HEK293T (cell line): Measurements from ENCODE around the gene BEND5.

ENCODE experiments used
- CTCF ChIA-PET: fragments of 350-600 bp; formaldehyde crosslinking; extraction: SDS; loops from one replicate; lab custom pipeline; 2021; ENCODE audit warnings: antibody characterized with exemption, inconsistent platforms; lab: Yijun Ruan, JAX
- POLR2A ChIA-PET: fragments of 350-600 bp; formaldehyde crosslinking; extraction: SDS; loops from one replicate; lab custom pipeline; 2020; ENCODE audit warnings: antibody characterized with exemption, inconsistent platforms; lab: Yijun Ruan, JAX
- DNase-seq: peaks from one replicate; pipeline ENCODE4 v3.0.0; 2012; ENCODE audit warnings: mixed read lengths; ENCODE audit errors: extremely low spot score
- ARNT ChIP-seq: fragments of 450-650 bp; IDR thresholded peaks from 2 replicates; pipeline ENCODE4 v1.6.1; 2017; ENCODE audit warnings: mild to moderate bottlenecking
- BHLHE40 ChIP-seq: fragments of 450-650 bp; IDR thresholded peaks from 2 replicates; pipeline ENCODE4 v1.6.1; 2016; ENCODE audit warnings: mild to moderate bottlenecking, moderate library complexity, borderline replicate concordance
- CTBP1 ChIP-seq: fragments of 450-650 bp; IDR thresholded peaks from 2 replicates; pipeline ENCODE4 v1.6.1; 2016; ENCODE audit warnings: borderline replicate concordance
- ELF4 ChIP-seq: fragments of 450-650 bp; IDR thresholded peaks from 2 replicates; pipeline ENCODE4 v1.6.1; 2017; ENCODE audit warnings: antibody characterized with exemption
- FOXA1 ChIP-seq: fragments of 450-650 bp; IDR thresholded peaks from 2 replicates; pipeline ENCODE4 v1.6.1; 2016; ENCODE audit warnings: mild to moderate bottlenecking
- FOXK2 ChIP-seq: fragments of 450-650 bp; IDR thresholded peaks from 2 replicates; pipeline ENCODE4 v1.6.1; 2016; ENCODE audit warnings: mild to moderate bottlenecking
- FOXM1 ChIP-seq: fragments of 450-650 bp; IDR thresholded peaks from 2 replicates; pipeline ENCODE4 v1.6.1; 2017; ENCODE audit warnings: mild to moderate bottlenecking, borderline replicate concordance
- HDGF ChIP-seq: fragments of 450-650 bp; IDR thresholded peaks from 2 replicates; pipeline ENCODE4 v1.6.1; 2017; ENCODE audit warnings: antibody characterized with exemption, borderline replicate concordance
- L3MBTL2 ChIP-seq: fragments of 450-650 bp; conservative IDR thresholded peaks from 2 replicates; pipeline ENCODE4 v1.6.1; 2016; ENCODE audit warnings: mild to moderate bottlenecking
- LEF1 ChIP-seq: fragments of 450-650 bp; IDR thresholded peaks from 2 replicates; pipeline ENCODE4 v1.6.1; 2017; ENCODE audit warnings: mild to moderate bottlenecking, borderline replicate concordance
- NFRKB ChIP-seq: fragments of 450-650 bp; IDR thresholded peaks from 2 replicates; pipeline ENCODE4 v1.6.1; 2016; ENCODE audit warnings: mild to moderate bottlenecking, moderate library complexity
- SP1 ChIP-seq: fragments of 450-650 bp; IDR thresholded peaks from 2 replicates; pipeline ENCODE4 v1.6.1; 2017
- SUZ12 ChIP-seq: fragments of 450-650 bp; IDR thresholded peaks from 2 replicates; pipeline ENCODE4 v1.6.1; 2016; ENCODE audit warnings: mild to moderate bottlenecking
- TARDBP ChIP-seq: fragments of 450-650 bp; IDR thresholded peaks from 2 replicates; pipeline ENCODE4 v1.6.1; 2016
- ZNF384 ChIP-seq: fragments of 450-650 bp; IDR thresholded peaks from 2 replicates; pipeline ENCODE4 v1.6.1; 2016
- TF ChIP-seq, protein P1 (sequence below): fragments of 450-650 bp; IDR thresholded peaks from 2 replicates; pipeline ENCODE4 v1.6.1; 2016

The BEND5 gene

DNA sequence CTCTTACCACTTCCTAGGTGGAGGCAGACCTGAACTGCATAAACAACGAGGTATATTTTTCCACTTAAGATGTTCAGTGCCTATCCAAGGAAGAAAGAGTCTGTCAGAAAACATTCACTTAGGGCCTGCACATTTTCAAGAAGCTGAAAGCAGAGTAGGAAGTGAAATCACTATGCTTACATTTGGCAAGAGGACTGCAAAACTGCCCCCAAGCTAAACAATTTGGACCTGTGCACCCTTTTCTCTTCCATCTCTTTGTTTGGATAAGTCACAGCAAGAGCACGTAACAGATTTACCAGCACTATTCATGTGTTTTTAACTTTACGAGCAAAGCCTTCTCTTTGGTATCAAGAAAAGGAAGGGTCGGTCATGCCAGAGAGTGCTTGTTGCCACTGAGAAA lies 13.2 kb upstream of the BEND5 start:
- TF ChIP-seq L3MBTL2 (no peak), ELF4 (no peak), LEF1 (no peak), HDGF (no peak), FOXK2 (no peak), FOXM1 (no peak), SUZ12 (no peak), ZNF384 (no peak), NFRKB (no peak), CTBP1 (no peak), ARNT (no peak), SP1 (no peak), FOXA1 (no peak), TARDBP (no peak), BHLHE40 (no peak)
- TF ChIP-seq, protein P1, sequence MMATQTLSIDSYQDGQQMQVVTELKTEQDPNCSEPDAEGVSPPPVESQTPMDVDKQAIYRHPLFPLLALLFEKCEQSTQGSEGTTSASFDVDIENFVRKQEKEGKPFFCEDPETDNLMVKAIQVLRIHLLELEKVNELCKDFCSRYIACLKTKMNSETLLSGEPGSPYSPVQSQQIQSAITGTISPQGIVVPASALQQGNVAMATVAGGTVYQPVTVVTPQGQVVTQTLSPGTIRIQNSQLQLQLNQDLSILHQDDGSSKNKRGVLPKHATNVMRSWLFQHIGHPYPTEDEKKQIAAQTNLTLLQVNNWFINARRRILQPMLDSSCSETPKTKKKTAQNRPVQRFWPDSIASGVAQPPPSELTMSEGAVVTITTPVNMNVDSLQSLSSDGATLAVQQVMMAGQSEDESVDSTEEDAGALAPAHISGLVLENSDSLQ: no peak
- ChIA-PET CTCF (no interaction called here), POLR2A (no interaction called here)
- no peak for DNase-seq

DNA sequence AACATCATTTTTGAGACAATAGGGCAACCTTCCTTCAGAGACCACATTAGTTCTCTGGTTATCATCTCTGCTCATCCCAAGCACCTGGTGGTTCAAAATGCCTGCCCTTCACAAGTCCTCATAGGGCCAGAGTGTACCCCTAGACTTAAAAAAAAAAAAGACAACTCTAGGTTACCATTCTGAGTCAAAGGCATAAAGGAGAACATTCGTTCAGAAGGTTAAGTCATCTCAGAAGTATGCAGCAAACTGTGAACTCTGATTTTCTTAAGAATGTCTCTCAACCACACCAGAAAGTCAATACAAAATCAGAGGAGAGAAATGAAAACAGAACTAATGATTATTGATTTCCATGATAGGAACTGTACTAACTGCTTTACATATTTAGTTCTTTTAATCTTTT lies 9.2 kb upstream of the BEND5 start:
- ChIA-PET POLR2A (no interaction called here), CTCF (no interaction called here)
- no peak for TF ChIP-seq ARNT
- no peak for TF ChIP-seq BHLHE40
- TF ChIP-seq ZNF384: no peak
- no peak for TF ChIP-seq CTBP1
- no peak for TF ChIP-seq FOXK2
- TF ChIP-seq ELF4: no peak
- no peak for TF ChIP-seq FOXA1
- TF ChIP-seq LEF1: no peak
- no peak for TF ChIP-seq L3MBTL2
- TF ChIP-seq, protein P1: no peak
- TF ChIP-seq SUZ12: no peak
- no peak for TF ChIP-seq NFRKB
- no peak for TF ChIP-seq TARDBP
- no peak for TF ChIP-seq HDGF
- no peak for DNase-seq

DNA sequence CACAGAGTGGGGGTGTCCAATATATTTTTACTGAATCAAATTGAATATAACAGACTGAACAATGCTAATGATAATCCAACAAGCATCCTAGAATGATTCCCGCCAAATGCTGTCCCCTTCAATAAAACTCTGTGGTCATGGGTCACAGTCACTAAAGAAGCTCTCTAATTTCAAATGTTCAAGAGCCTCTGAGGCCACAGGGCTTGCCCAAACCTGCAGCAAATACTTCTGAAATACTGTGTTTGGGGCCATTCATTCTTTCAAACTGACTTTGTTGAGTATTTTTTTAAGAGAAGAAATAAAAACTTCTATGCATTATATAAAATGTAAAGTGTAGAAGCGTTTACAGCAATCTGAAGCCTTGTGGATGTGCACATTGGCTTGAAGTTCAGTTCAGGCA lies 7.6 kb upstream of the BEND5 start:
- CTCF ChIA-PET: no interaction called here
- POLR2A ChIA-PET: no interaction called here
- TF ChIP-seq, protein P1: no peak
- no peak for TF ChIP-seq FOXA1
- no peak for TF ChIP-seq FOXM1
- no peak for TF ChIP-seq NFRKB
- no peak for TF ChIP-seq ZNF384
- no peak for DNase-seq

DNA sequence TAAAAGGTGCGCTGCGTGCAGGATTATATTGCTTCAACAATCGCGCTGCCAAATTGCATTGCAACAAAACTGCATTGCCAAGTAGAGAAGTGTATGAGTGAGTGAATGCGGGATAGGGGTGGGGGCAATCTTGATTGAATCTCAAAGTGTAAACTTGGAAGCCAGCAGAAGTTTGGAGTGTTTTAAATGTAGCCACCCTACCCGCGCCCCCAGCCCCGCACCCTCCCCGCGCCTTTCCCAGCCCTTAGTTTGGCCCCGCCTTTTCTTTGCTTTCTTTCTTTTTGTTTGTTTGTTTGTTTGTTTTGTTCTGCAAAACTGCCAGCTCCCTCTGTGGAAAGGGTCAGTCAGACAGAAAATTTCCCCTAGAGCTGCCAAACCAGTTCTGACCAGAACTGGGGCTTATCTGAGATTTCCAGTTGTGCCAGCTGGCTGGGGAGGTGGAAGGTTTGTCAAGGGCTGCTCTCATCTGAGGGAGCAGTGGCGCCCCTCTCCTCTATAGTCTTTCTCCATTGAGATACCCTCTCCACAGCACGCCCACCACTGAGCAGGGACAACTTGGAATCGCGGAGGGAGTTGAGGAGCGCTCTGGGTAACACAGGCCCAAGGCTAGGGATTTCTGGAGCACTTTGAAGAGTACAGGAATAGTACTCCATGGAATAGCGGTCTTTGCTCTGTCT lies 666 bp upstream of the BEND5 start:
- ChIA-PET POLR2A (no interaction called here), CTCF (no interaction called here)
- TF ChIP-seq BHLHE40 (no peak), NFRKB (no peak), SP1 (no peak), ELF4 (no peak), L3MBTL2 (no peak), TARDBP (no peak), FOXM1 (no peak)
- TF ChIP-seq, protein P1: no peak
- no peak for DNase-seq

DNA sequence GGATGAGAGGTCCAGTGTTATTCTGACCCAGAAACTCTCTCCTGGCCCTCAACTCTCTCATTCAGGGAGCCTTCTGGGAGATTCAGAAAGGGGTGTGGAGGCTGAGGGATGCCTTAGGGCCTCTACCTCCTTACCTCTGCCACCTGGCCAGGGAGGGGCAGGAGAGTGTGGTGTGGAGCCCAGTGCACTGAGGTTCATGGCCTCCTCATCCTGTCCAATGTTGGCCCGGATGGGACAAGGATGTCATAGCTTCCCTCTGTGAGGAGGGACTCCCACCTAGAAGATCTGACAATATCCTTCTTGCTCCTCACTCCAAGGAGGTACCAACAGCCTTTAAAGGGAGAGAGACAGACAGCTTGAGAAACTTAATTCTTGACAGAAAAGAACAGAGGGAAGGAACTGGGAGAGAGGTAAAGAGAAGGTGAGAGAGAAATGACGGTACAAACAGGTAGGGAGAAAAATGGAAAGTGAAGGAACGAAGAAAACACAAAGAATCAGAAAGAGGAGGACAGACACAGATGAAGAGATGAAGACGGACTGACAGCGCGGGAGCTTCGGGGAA lies 779 bp downstream of the BEND5 start:
- TF ChIP-seq ZNF384 (no peak), FOXA1 (no peak), HDGF (no peak), L3MBTL2 (no peak)
- POLR2A ChIA-PET: interaction anchor here (0.8 kb wide), 1 partner anchor 11 kb away, joined by 4 read pairs; no protein-coding TSS in a partner anchor
- CTCF ChIA-PET: no interaction called here
- no peak for DNase-seq

DNA sequence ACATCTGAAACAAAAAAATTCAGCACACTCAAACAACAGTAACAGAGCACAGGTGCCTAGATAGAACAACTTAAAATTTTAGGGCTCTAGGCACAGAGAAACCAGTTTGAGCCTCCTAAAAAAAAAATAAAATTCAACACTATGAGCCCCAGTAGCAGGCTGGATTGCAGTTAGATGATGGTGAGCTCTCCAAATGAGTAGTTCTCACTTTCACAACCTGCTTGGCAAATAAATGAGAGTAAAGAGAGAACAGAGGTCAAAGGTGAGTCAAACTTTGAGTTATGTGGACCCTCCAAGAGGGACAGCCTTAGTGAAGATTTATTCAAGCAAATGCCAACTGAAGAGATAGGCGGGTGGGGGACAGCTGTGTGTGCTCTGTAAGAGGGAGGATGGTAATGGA lies 3.6 kb downstream of the BEND5 start:
- ChIA-PET POLR2A (no interaction called here), CTCF (interaction anchor here (1.0 kb wide), 1 partner anchor 98 kb away, joined by 5 read pairs; no protein-coding TSS in a partner anchor)
- TF ChIP-seq NFRKB (no peak), BHLHE40 (no peak), SUZ12 (no peak), LEF1 (no peak)
- DNase-seq: no peak
